Prostate gland (tissue), 2 donors: ENCODE data around the gene IFIH1.

Source experiments
- POLR2A ChIP-seq: fragments of 450-650 bp; IDR thresholded peaks from one replicate; pipeline ENCODE4 v1.6.1; 2016; ENCODE audit warnings: antibody characterized with exemption, mild to moderate bottlenecking
- POLR2AphosphoS5 ChIP-seq: sonication (generic); formaldehyde crosslinking; IDR thresholded peaks from one replicate; pipeline ENCODE4 v1.6.1; 2017; ENCODE audit warnings: antibody characterized with exemption
- TF ChIP-seq, protein P1 (sequence below), 4 experiments: fragments of 200-600 bp in 2 of 4; fragments of 450-650 bp in 2 of 4; sonication (generic) in 2 of 4; IDR thresholded peaks; 1 replicate in 3 of 4; 2 replicates in 1 of 4; pipeline ENCODE4 v1.5.1; 2016 to 2019; ENCODE audit warnings: antibody characterized with exemption in 4 of 4, mild to moderate bottlenecking in 2 of 4, moderate library complexity in 2 of 4

DNA sequence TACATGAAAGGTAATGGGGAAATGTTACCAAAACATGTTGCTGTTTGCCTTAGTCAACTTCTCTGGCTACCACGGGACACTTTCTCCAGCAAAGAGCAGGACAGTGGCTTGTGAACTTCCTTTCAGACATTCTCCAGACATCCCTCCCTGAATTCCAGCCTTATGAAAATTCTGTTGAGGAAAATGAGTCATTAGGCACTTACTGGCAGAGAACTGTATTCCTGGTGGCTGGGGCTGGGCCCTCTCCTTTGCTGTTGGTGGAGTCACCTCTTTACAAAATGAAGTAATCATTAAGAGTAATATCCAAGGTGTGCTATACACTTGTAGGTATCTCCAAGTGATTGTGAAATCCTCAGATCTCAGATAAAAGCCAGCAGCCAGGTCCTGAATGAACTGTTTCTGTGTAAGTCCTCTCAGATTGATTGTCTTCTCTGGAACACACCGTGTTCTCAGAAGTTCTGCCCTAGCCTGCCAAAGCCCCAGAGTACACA lies 73.9 kb downstream of the IFIH1 start:
- TF ChIP-seq, protein P1, sequence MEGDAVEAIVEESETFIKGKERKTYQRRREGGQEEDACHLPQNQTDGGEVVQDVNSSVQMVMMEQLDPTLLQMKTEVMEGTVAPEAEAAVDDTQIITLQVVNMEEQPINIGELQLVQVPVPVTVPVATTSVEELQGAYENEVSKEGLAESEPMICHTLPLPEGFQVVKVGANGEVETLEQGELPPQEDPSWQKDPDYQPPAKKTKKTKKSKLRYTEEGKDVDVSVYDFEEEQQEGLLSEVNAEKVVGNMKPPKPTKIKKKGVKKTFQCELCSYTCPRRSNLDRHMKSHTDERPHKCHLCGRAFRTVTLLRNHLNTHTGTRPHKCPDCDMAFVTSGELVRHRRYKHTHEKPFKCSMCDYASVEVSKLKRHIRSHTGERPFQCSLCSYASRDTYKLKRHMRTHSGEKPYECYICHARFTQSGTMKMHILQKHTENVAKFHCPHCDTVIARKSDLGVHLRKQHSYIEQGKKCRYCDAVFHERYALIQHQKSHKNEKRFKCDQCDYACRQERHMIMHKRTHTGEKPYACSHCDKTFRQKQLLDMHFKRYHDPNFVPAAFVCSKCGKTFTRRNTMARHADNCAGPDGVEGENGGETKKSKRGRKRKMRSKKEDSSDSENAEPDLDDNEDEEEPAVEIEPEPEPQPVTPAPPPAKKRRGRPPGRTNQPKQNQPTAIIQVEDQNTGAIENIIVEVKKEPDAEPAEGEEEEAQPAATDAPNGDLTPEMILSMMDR (IDR thresholded peaks at IDR 0.05): no peak
- TF ChIP-seq POLR2A (no peak), POLR2AphosphoS5 (peak; percentile 5)
